Stimulated activated effector memory CD8-positive, alpha-beta T cell treated with anti-CD3 and anti-CD28 coated beads, Interleukin-12 subunit alpha, Interleukin-12 subunit beta, amount 100 ng/mL, for 72 hours (primary cell): ENCODE results near the gene DZIP1.
A peak's percentile ranks its signal among the peaks of the same experiment; 100 is the strongest.

Source experiments
- ATAC-seq: fragments of 150-1000 bp; cut with Tn5 transposase; 2 replicates; pipeline ENCODE4 v1.10.0; 2021
- DNase-seq, 2 donors: peaks; one replicate each; pipeline ENCODE4 v3.0.0; 2021 to 2022; ENCODE audit warnings: low spot score in 2 of 2
- H3K27ac Mint-ChIP-seq: one replicate; pipeline ENCODE4 v1.8.0; 2022; ENCODE audit warnings: mild to moderate bottlenecking, mixed read lengths
- H3K36me3 Mint-ChIP-seq: one replicate; pipeline ENCODE4 v1.8.0; 2022; ENCODE audit warnings: mild to moderate bottlenecking, mixed read lengths
- H3K4me1 Mint-ChIP-seq: one replicate; pipeline ENCODE4 v1.8.0; 2022; ENCODE audit warnings: mixed read lengths
- H3K4me3 Mint-ChIP-seq: one replicate; pipeline ENCODE4 v1.8.0; 2022; ENCODE audit warnings: mild to moderate bottlenecking, mixed read lengths
- H3K9me3 Mint-ChIP-seq: one replicate; pipeline ENCODE4 v1.8.0; 2022; ENCODE audit warnings: mixed read lengths

The DZIP1 gene

GRCh38 chr13:95626768-95627167 is 17.7 kb downstream of the DZIP1 start:
- H3K36me3 Mint-ChIP-seq = no peaks in the 10 kb centered on the region
- H3K4me3 Mint-ChIP-seq = no peak overlapping the region
- no peaks in the 10 kb centered on the region for H3K9me3 Mint-ChIP-seq
- ATAC-seq = no peak
- H3K4me1 Mint-ChIP-seq = no peaks in the 10 kb centered on the region
- DNase-seq = no peak
- no peak overlapping the region for H3K27ac Mint-ChIP-seq

GRCh38 chr13:95624020-95624419 is 20.5 kb downstream of the DZIP1 start:
- H3K4me3 Mint-ChIP-seq = no peak overlapping the region
- no peaks in the 10 kb centered on the region for H3K36me3 Mint-ChIP-seq
- H3K4me1 Mint-ChIP-seq = no peaks in the 10 kb centered on the region
- H3K27ac Mint-ChIP-seq = no peak overlapping the region
- DNase-seq (no peak), ATAC-seq (no peak)
- H3K9me3 Mint-ChIP-seq = no peaks in the 10 kb centered on the region

- ATAC-seq (no peak), DNase-seq (no peak)
- H3K4me3 Mint-ChIP-seq = no peak overlapping the region
- H3K9me3 Mint-ChIP-seq = no peaks in the 10 kb centered on the region
- H3K27ac Mint-ChIP-seq = no peak overlapping the region
- H3K36me3 Mint-ChIP-seq = no peaks in the 10 kb centered on the region
- H3K4me1 Mint-ChIP-seq = no peaks in the 10 kb centered on the region
Observed at GRCh38 chr13:95623141-95623540, 21.4 kb downstream of the DZIP1 start.

GRCh38 chr13:95620825-95621498 is 23.5 kb downstream of the DZIP1 start:
- Mint-ChIP-seq H3K36me3 (no peaks in the 10 kb centered on the region), H3K27ac (no peak overlapping the region), H3K4me1 (no peaks in the 10 kb centered on the region), H3K9me3 (no peaks in the 10 kb centered on the region), H3K4me3 (no peak overlapping the region)
- no peak for ATAC-seq
- no peak for DNase-seq

- DNase-seq (no peak), ATAC-seq (no peak)
- Mint-ChIP-seq H3K9me3 (no peaks in the 10 kb centered on the region), H3K4me1 (no peaks in the 10 kb centered on the region), H3K36me3 (no peaks in the 10 kb centered on the region), H3K4me3 (no peak overlapping the region), H3K27ac (no peak overlapping the region)
Observed at GRCh38 chr13:95620030-95620824, 24.3 kb downstream of the DZIP1 start.

- ATAC-seq (no peak), DNase-seq (no peak)
- Mint-ChIP-seq H3K36me3 (no peaks in the 10 kb centered on the region), H3K27ac (no peak overlapping the region), H3K4me3 (no peak overlapping the region), H3K9me3 (no peaks in the 10 kb centered on the region), H3K4me1 (no peaks in the 10 kb centered on the region)
Observed at GRCh38 chr13:95615539-95615938, 29.0 kb downstream of the DZIP1 start.

- Mint-ChIP-seq H3K36me3 (no peaks in the 10 kb centered on the region), H3K4me3 (no peak overlapping the region), H3K4me1 (no peaks in the 10 kb centered on the region), H3K27ac (no peak overlapping the region), H3K9me3 (no peaks in the 10 kb centered on the region)
- ATAC-seq (no peak), DNase-seq (no peak)
Observed at GRCh38 chr13:95614641-95615245, 29.8 kb downstream of the DZIP1 start.

- Mint-ChIP-seq H3K9me3 (no peaks in the 10 kb centered on the region), H3K36me3 (no peaks in the 10 kb centered on the region), H3K4me1 (no peaks in the 10 kb centered on the region), H3K4me3 (no peak overlapping the region), H3K27ac (no peak overlapping the region)
- no peak for ATAC-seq
- no peak for DNase-seq
Observed at GRCh38 chr13:95608640-95609323, 35.7 kb downstream of the DZIP1 start.

- Mint-ChIP-seq H3K27ac (no peak overlapping the region), H3K4me3 (no peak overlapping the region), H3K36me3 (no peaks in the 10 kb centered on the region), H3K4me1 (no peaks in the 10 kb centered on the region), H3K9me3 (no peaks in the 10 kb centered on the region)
- ATAC-seq = no peak
- DNase-seq = no peak
Observed at GRCh38 chr13:95607366-95607765, 37.1 kb downstream of the DZIP1 start.

GRCh38 chr13:95605448-95606125 is 38.9 kb downstream of the DZIP1 start:
- no peaks in the 10 kb centered on the region for H3K36me3 Mint-ChIP-seq
- H3K9me3 Mint-ChIP-seq = no peaks in the 10 kb centered on the region
- H3K4me1 Mint-ChIP-seq = no peaks in the 10 kb centered on the region
- DNase-seq = no peak
- H3K4me3 Mint-ChIP-seq = no peak overlapping the region
- H3K27ac Mint-ChIP-seq = no peak overlapping the region
- no peak for ATAC-seq

- Mint-ChIP-seq H3K27ac (no peak overlapping the region), H3K4me1 (no peaks in the 10 kb centered on the region), H3K4me3 (no peak overlapping the region), H3K9me3 (no peaks in the 10 kb centered on the region), H3K36me3 (no peaks in the 10 kb centered on the region)
- ATAC-seq = no peak
- no peak for DNase-seq
Observed at GRCh38 chr13:95604556-95604915, 40.0 kb downstream of the DZIP1 start.

- ATAC-seq (no peak), DNase-seq (no peak)
- no peaks in the 10 kb centered on the region for H3K36me3 Mint-ChIP-seq
- H3K4me1 Mint-ChIP-seq = no peaks in the 10 kb centered on the region
- H3K9me3 Mint-ChIP-seq = no peaks in the 10 kb centered on the region
- H3K4me3 Mint-ChIP-seq = no peak overlapping the region
- H3K27ac Mint-ChIP-seq = no peak overlapping the region
Observed at GRCh38 chr13:95603887-95604555, 40.5 kb downstream of the DZIP1 start.

- peak; percentile 8 for ATAC-seq
- H3K4me3 Mint-ChIP-seq = no peak overlapping the region
- H3K9me3 Mint-ChIP-seq = no peaks in the 10 kb centered on the region
- DNase-seq = no peak
- no peak overlapping the region for H3K27ac Mint-ChIP-seq
- no peaks in the 10 kb centered on the region for H3K4me1 Mint-ChIP-seq
- no peaks in the 10 kb centered on the region for H3K36me3 Mint-ChIP-seq
Observed at GRCh38 chr13:95601906-95602305, 42.6 kb downstream of the DZIP1 start.

- no peaks in the 10 kb centered on the region for H3K9me3 Mint-ChIP-seq
- H3K36me3 Mint-ChIP-seq = no peaks in the 10 kb centered on the region
- ATAC-seq (no peak), DNase-seq (no peak)
- no peaks in the 10 kb centered on the region for H3K4me1 Mint-ChIP-seq
- no peak overlapping the region for H3K27ac Mint-ChIP-seq
- no peak overlapping the region for H3K4me3 Mint-ChIP-seq
Observed at GRCh38 chr13:95601216-95601615, 43.3 kb downstream of the DZIP1 start.

- DNase-seq (no peak), ATAC-seq (no peak)
- Mint-ChIP-seq H3K27ac (no peak overlapping the region), H3K4me3 (no peak overlapping the region), H3K9me3 (no peaks in the 10 kb centered on the region), H3K4me1 (no peaks in the 10 kb centered on the region), H3K36me3 (no peaks in the 10 kb centered on the region)
Observed at GRCh38 chr13:95596701-95597100, 47.8 kb downstream of the DZIP1 start.
